Smooth muscle cell (in vitro differentiated cells): ENCODE results near the gene CELSR3. TPM values are rescaled to one million over a fixed set of nuclear protein-coding genes. Genes with fewer than 3 reads are reported as not detected.

Experiments used
- DNase-seq: peaks from one replicate; lab custom pipeline; 2025; ENCODE audit not compliant: unreplicated experiment; lab: John Stamatoyannopoulos, UW
- H2AFZ ChIP-seq: fragments of 200-600 bp; sonication (generic); 2 replicates; pipeline ENCODE4 v1.6.0; 2016; ENCODE audit warnings: antibody characterized with exemption, low read depth, mild to moderate bottlenecking
- H3F3A ChIP-seq: fragments of 200-600 bp; sonication (generic); 2 replicates; pipeline ENCODE4 v1.6.0; 2017; ENCODE audit warnings: antibody characterized with exemption, low read depth
- H3K27ac ChIP-seq: fragments of 200-600 bp; sonication (generic); 2 replicates; pipeline ENCODE4 v1.5.1; 2016; ENCODE audit warnings: low read depth, mild to moderate bottlenecking
- H3K27me3 ChIP-seq: fragments of 200-600 bp; sonication (generic); 2 replicates; pipeline ENCODE4 v1.6.1; 2016; ENCODE audit warnings: low read depth, mild to moderate bottlenecking
- H3K36me3 ChIP-seq: fragments of 200-600 bp; sonication (generic); 2 replicates; pipeline ENCODE4 v1.5.1; 2016; ENCODE audit warnings: low read depth
- H3K4me1 ChIP-seq: fragments of 200-600 bp; sonication (generic); 2 replicates; pipeline ENCODE4 v1.5.1; 2016; ENCODE audit warnings: low read depth
- H3K4me2 ChIP-seq: fragments of 200-600 bp; sonication (generic); 2 replicates; pipeline ENCODE4 v1.6.0; 2016; ENCODE audit warnings: mild to moderate bottlenecking
- H3K4me3 ChIP-seq: fragments of 200-600 bp; sonication (generic); 2 replicates; pipeline ENCODE4 v1.5.1; 2016; ENCODE audit warnings: mild to moderate bottlenecking
- H3K79me2 ChIP-seq: fragments of 200-600 bp; sonication (generic); 2 replicates; pipeline ENCODE4 v1.6.0; 2016; ENCODE audit warnings: low read depth, mild to moderate bottlenecking
- H3K9ac ChIP-seq: fragments of 200-600 bp; sonication (generic); 2 replicates; pipeline ENCODE4 v1.6.0; 2016; ENCODE audit warnings: low read depth
- H3K9me3 ChIP-seq: fragments of 200-600 bp; sonication (generic); replicated peaks from 2 replicates; pipeline ENCODE4 v1.5.1; 2016; ENCODE audit warnings: low read depth
- H4K20me1 ChIP-seq: fragments of 200-600 bp; sonication (generic); 2 replicates; pipeline ENCODE4 v1.6.0; 2016; ENCODE audit warnings: low read depth
- WGBS: methylation state at CpG from one replicate; pipeline ENCODE4 v1.1.7; 2016; ENCODE audit warnings: low lambda C conversion rate; 5-methylcytosine and 5-hydroxymethylcytosine counted together
- polyA plus RNA-seq: library from polyadenylated mRNA; unstranded; fragments of >200 nt; fragmentation: Nextera tagmentation; extraction: Ambion mirVana; gene quantifications from 2 replicates; pipeline ENCODE4 v1.2.1, GENCODE V29; 2016
- total RNA-seq: library from RNA; depleted of rRNA; stranded (reverse); fragments of >200 nt; gene quantifications from 2 replicates; pipeline ENCODE4 v1.2.3, GENCODE V29; 2014
- TF ChIP-seq, protein P1 (sequence below): fragments of 200-600 bp; sonication (generic); IDR thresholded peaks from 2 replicates; pipeline ENCODE4 v1.5.1; 2017; ENCODE audit warnings: borderline replicate concordance, mild to moderate bottlenecking, antibody characterized with exemption; ENCODE audit not compliant: insufficient read depth, poor library complexity, severe bottlenecking

The CELSR3 gene
- total and polyA plus RNA-seq, 2 experiments from 2014 or later = 1.5 to 2.5 TPM

DNA sequence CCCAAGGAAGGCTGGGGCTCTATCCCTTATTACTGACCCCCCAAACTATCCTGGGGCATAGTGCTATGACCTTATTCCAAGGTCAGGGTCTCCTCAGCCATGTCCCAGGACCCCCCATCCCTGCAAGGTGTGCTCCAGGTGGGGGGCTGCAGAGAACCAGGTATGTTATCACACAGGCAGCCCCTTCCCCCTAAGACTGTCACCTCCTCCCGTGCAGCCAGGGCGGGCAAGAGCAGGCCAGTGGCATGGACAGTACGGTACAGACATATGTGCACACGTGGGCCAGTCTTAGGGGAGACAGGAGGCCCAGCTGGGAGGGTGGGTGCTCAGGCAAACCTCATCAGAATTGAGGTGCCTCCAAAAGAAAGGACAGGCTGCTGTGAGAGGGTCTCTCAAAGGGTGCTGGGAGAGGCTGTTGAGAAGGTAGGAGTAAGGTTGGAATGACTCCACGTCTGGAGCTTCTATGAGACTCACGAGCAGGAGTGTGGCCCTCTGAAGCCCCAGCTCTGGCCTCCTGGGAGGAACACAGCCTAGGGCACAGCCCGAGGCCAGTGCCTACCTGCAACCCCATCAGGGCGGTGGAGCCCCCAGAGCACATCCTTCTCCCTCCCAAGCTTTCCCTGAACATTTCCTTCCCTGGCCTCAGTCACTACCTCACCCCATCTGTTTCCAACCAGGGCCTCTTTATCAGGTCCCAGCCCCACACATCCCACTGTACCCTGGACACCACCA is 65.8 kb downstream of the CELSR3 start:
- Histone ChIP-seq H3K79me2 (peaks cover 15% of the 10 kb centered on the region), H4K20me1 (peaks cover 19% of the 10 kb centered on the region), H3K9me3 (no peaks in the 10 kb centered on the region), H3K27ac (peak overlapping the region; percentile 100), H3K4me3 (no peak overlapping the region), H3K27me3 (no peaks in the 10 kb centered on the region), H3K36me3 (no peaks in the 10 kb centered on the region), H3K4me1 (peaks cover 20% of the 10 kb centered on the region), H3K4me2 (peak overlapping the region; percentile 61), H2AFZ (no peak overlapping the region), H3K9ac (peak overlapping the region; percentile 91), H3F3A (peaks cover 40% of the 10 kb centered on the region)
- WGBS = 85% methylated on average over 8 of the region's 8 CpGs
- no peak for DNase-seq
- TF ChIP-seq, protein P1, sequence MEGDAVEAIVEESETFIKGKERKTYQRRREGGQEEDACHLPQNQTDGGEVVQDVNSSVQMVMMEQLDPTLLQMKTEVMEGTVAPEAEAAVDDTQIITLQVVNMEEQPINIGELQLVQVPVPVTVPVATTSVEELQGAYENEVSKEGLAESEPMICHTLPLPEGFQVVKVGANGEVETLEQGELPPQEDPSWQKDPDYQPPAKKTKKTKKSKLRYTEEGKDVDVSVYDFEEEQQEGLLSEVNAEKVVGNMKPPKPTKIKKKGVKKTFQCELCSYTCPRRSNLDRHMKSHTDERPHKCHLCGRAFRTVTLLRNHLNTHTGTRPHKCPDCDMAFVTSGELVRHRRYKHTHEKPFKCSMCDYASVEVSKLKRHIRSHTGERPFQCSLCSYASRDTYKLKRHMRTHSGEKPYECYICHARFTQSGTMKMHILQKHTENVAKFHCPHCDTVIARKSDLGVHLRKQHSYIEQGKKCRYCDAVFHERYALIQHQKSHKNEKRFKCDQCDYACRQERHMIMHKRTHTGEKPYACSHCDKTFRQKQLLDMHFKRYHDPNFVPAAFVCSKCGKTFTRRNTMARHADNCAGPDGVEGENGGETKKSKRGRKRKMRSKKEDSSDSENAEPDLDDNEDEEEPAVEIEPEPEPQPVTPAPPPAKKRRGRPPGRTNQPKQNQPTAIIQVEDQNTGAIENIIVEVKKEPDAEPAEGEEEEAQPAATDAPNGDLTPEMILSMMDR = no peak

- TF ChIP-seq, protein P1 = no peak
- Histone ChIP-seq H3K27ac (peak overlapping the region; percentile 100), H3K9me3 (no peaks in the 10 kb centered on the region), H3F3A (peaks cover 39% of the 10 kb centered on the region), H3K4me1 (peaks cover 20% of the 10 kb centered on the region), H3K36me3 (no peaks in the 10 kb centered on the region), H2AFZ (no peak overlapping the region), H4K20me1 (peaks cover 21% of the 10 kb centered on the region), H3K79me2 (peaks cover 15% of the 10 kb centered on the region), H3K27me3 (no peaks in the 10 kb centered on the region), H3K9ac (peak overlapping the region; percentile 91), H3K4me2 (peak overlapping the region; percentile 61), H3K4me3 (no peak overlapping the region)
- DNase-seq = no peak
- WGBS = 55% methylated on average over 5 of the region's 5 CpGs
These were observed 66.5 kb downstream of the CELSR3 start for GRCh38 chr3:48596157-48596556.

GRCh38 chr3:48595526-48596121 is 67.1 kb downstream of the CELSR3 start:
- H3K27me3 ChIP-seq = no peaks in the 10 kb centered on the region
- no peaks in the 10 kb centered on the region for H3K36me3 ChIP-seq
- peak overlapping the region; percentile 100 for H3K27ac ChIP-seq
- 7% methylated on average over 10 of the region's 10 CpGs for WGBS
- no peaks in the 10 kb centered on the region for H3K9me3 ChIP-seq
- H3K4me3 ChIP-seq = no peak overlapping the region
- TF ChIP-seq, protein P1 = no peak
- peak overlapping the region; percentile 91 for H3K9ac ChIP-seq
- peaks cover 20% of the 10 kb centered on the region for H3K4me1 ChIP-seq
- H3K4me2 ChIP-seq = peak overlapping the region; percentile 77
- H4K20me1 ChIP-seq = peaks cover 27% of the 10 kb centered on the region
- no peak overlapping the region for H2AFZ ChIP-seq
- peak; percentile 52 for DNase-seq
- H3K79me2 ChIP-seq = peaks cover 15% of the 10 kb centered on the region
- peaks cover 36% of the 10 kb centered on the region for H3F3A ChIP-seq
